ENCODE results near the gene GLT6D1. TPM values are rescaled to one million over a fixed set of nuclear protein-coding genes. Genes with fewer than 3 reads are reported as not detected.
"Not testable (repeated sequence)": the region's sequence is repeated elsewhere in the genome, so short reads cannot be mapped to it uniquely, and the experiment has no call there.

GLT6D1 gene
- total RNA-seq, 2 donors from 2014 or later: not detected

GRCh38 chr9:135671591-135672041 is 32.3 kb upstream of the GLT6D1 start:
- Mint-ChIP-seq H3K36me3 (ENCODE audit: low read depth) (no peaks in the 10 kb centered on the region), H3K27me3 (peaks cover 4% of the 10 kb centered on the region), H3K27ac (no peak overlapping the region), H3K4me3 (no peak overlapping the region), H3K4me1 (peaks cover 2% of the 10 kb centered on the region)
- no peak for DNase-seq
- ATAC-seq: no peak
- H3K9me3 ChIP-seq (ENCODE audit: control insufficient read depth, low read length, poor library complexity, severe bottlenecking): no peaks in the 10 kb centered on the region

GRCh38 chr9:135670721-135671590 is 31.6 kb upstream of the GLT6D1 start:
- H3K27ac Mint-ChIP-seq: no peak overlapping the region
- DNase-seq (no peak), ATAC-seq (no peak)
- no peaks in the 10 kb centered on the region for H3K36me3 Mint-ChIP-seq (ENCODE audit: low read depth)
- H3K4me1 Mint-ChIP-seq: peaks cover 2% of the 10 kb centered on the region
- peaks cover 4% of the 10 kb centered on the region for H3K27me3 Mint-ChIP-seq
- no peak overlapping the region for H3K4me3 Mint-ChIP-seq
- no peaks in the 10 kb centered on the region for H3K9me3 ChIP-seq (ENCODE audit: control insufficient read depth, low read length, poor library complexity, severe bottlenecking)

- H3K4me3 Mint-ChIP-seq: no peak overlapping the region
- H3K36me3 Mint-ChIP-seq (ENCODE audit: low read depth): no peaks in the 10 kb centered on the region
- peaks cover 9% of the 10 kb centered on the region for H3K27me3 Mint-ChIP-seq
- no peaks in the 10 kb centered on the region for H3K9me3 ChIP-seq (ENCODE audit: control insufficient read depth, low read length, poor library complexity, severe bottlenecking)
- peaks cover 2% of the 10 kb centered on the region for H3K4me1 Mint-ChIP-seq
- DNase-seq: no peak
- H3K27ac Mint-ChIP-seq: no peak overlapping the region
- no peak for ATAC-seq
Observed at GRCh38 chr9:135669616-135670285, 30.4 kb upstream of the GLT6D1 start.

GRCh38 chr9:135669018-135669417 is 29.7 kb upstream of the GLT6D1 start:
- ATAC-seq; H3K9me3 ChIP-seq (ENCODE audit: control insufficient read depth, low read length, poor library complexity, severe bottlenecking); H3K27ac Mint-ChIP-seq; DNase-seq; H3K4me3 Mint-ChIP-seq; H3K36me3 Mint-ChIP-seq (ENCODE audit: low read depth); H3K27me3 Mint-ChIP-seq; H3K4me1 Mint-ChIP-seq: not testable (repeated sequence)

- H3K27ac Mint-ChIP-seq: no peak overlapping the region
- DNase-seq (no peak), ATAC-seq (no peak)
- no peaks in the 10 kb centered on the region for H3K9me3 ChIP-seq (ENCODE audit: control insufficient read depth, low read length, poor library complexity, severe bottlenecking)
- H3K36me3 Mint-ChIP-seq (ENCODE audit: low read depth): no peaks in the 10 kb centered on the region
- no peaks in the 10 kb centered on the region for H3K4me1 Mint-ChIP-seq
- H3K27me3 Mint-ChIP-seq: peaks cover 9% of the 10 kb centered on the region
- no peak overlapping the region for H3K4me3 Mint-ChIP-seq
Observed at GRCh38 chr9:135667463-135668001, 28.2 kb upstream of the GLT6D1 start.

- ATAC-seq (no peak), DNase-seq (no peak)
- no peak overlapping the region for H3K27ac Mint-ChIP-seq
- H3K27me3 Mint-ChIP-seq: peaks cover 4% of the 10 kb centered on the region
- no peak overlapping the region for H3K4me3 Mint-ChIP-seq
- no peaks in the 10 kb centered on the region for H3K9me3 ChIP-seq (ENCODE audit: control insufficient read depth, low read length, poor library complexity, severe bottlenecking)
- H3K4me1 Mint-ChIP-seq: no peaks in the 10 kb centered on the region
- no peaks in the 10 kb centered on the region for H3K36me3 Mint-ChIP-seq (ENCODE audit: low read depth)
Observed at GRCh38 chr9:135666534-135667462, 27.5 kb upstream of the GLT6D1 start.

- H3K4me3 Mint-ChIP-seq: no peak overlapping the region
- H3K27ac Mint-ChIP-seq: no peak overlapping the region
- ATAC-seq: no peak
Observed at GRCh38 chr9:135665795-135666189, 26.5 kb upstream of the GLT6D1 start.

GRCh38 chr9:135664801-135665794 is 25.8 kb upstream of the GLT6D1 start:
- ATAC-seq (no peak), DNase-seq (no peak)
- H3K36me3 Mint-ChIP-seq (ENCODE audit: low read depth): no peaks in the 10 kb centered on the region
- no peaks in the 10 kb centered on the region for H3K9me3 ChIP-seq (ENCODE audit: control insufficient read depth, low read length, poor library complexity, severe bottlenecking)
- H3K27ac Mint-ChIP-seq: no peak overlapping the region
- no peaks in the 10 kb centered on the region for H3K4me1 Mint-ChIP-seq
- H3K27me3 Mint-ChIP-seq: peaks cover 4% of the 10 kb centered on the region
- no peak overlapping the region for H3K4me3 Mint-ChIP-seq

More at GRCh38 chr9:135665795-135666189, 26.5 kb upstream of the GLT6D1 start:
- no peaks in the 10 kb centered on the region for H3K9me3 ChIP-seq (ENCODE audit: control insufficient read depth, low read length, poor library complexity, severe bottlenecking)
- Mint-ChIP-seq H3K4me1 (no peaks in the 10 kb centered on the region), H3K36me3 (ENCODE audit: low read depth) (no peaks in the 10 kb centered on the region), H3K27me3 (peaks cover 4% of the 10 kb centered on the region)
- no peak for DNase-seq

GRCh38 chr9:135664266-135664665 is 24.9 kb upstream of the GLT6D1 start:
- H3K4me1 Mint-ChIP-seq: no peaks in the 10 kb centered on the region
- ATAC-seq (no peak), DNase-seq (no peak)
- no peak overlapping the region for H3K27ac Mint-ChIP-seq
- no peaks in the 10 kb centered on the region for H3K36me3 Mint-ChIP-seq (ENCODE audit: low read depth)
- H3K4me3 Mint-ChIP-seq: no peak overlapping the region
- peaks cover 4% of the 10 kb centered on the region for H3K27me3 Mint-ChIP-seq
- H3K9me3 ChIP-seq (ENCODE audit: control insufficient read depth, low read length, poor library complexity, severe bottlenecking): no peaks in the 10 kb centered on the region

- Mint-ChIP-seq H3K36me3 (ENCODE audit: low read depth) (no peaks in the 10 kb centered on the region), H3K27me3 (peaks cover 4% of the 10 kb centered on the region), H3K27ac (no peak overlapping the region), H3K4me3 (no peak overlapping the region), H3K4me1 (no peaks in the 10 kb centered on the region)
- H3K9me3 ChIP-seq (ENCODE audit: control insufficient read depth, low read length, poor library complexity, severe bottlenecking): no peaks in the 10 kb centered on the region
- ATAC-seq: no peak
- no peak for DNase-seq
Observed at GRCh38 chr9:135663857-135664256, 24.5 kb upstream of the GLT6D1 start.

GRCh38 chr9:135663451-135663770 is 24.1 kb upstream of the GLT6D1 start:
- DNase-seq: no peak
- H3K9me3 ChIP-seq (ENCODE audit: control insufficient read depth, low read length, poor library complexity, severe bottlenecking): no peaks in the 10 kb centered on the region
- H3K4me3 Mint-ChIP-seq: no peak overlapping the region
- H3K27ac Mint-ChIP-seq: no peak overlapping the region
- H3K4me1 Mint-ChIP-seq: no peaks in the 10 kb centered on the region
- H3K36me3 Mint-ChIP-seq (ENCODE audit: low read depth): no peaks in the 10 kb centered on the region
- no peak for ATAC-seq
- peaks cover 4% of the 10 kb centered on the region for H3K27me3 Mint-ChIP-seq

Measured in T-helper 17 cell (primary cell).